H1 (cell line): ENCODE data around the gene WDR77. TPM values are rescaled to one million over a fixed set of nuclear protein-coding genes. Genes with fewer than 3 reads are reported as not detected.

ENCODE experiments used
- CTCF ChIA-PET: fragments of 300-600 bp; sonication (Branson Sonifier 250); formaldehyde crosslinking; loops from one replicate; lab custom pipeline; 2021; ENCODE audit not compliant: partially characterized antibody; lab: Charles Lee
- POLR2A ChIA-PET: fragments of 300-600 bp; sonication (Branson Sonifier 250); formaldehyde crosslinking; loops from one replicate; lab custom pipeline; 2021; ENCODE audit warnings: inconsistent platforms; ENCODE audit not compliant: partially characterized antibody; lab: Charles Lee
- DNase-seq, 2 experiments: peaks; one replicate each; pipeline versions ENCODE4 v3.0.0 to v3.0.0-alpha.2; 2010 to 2022; ENCODE audit warnings: low spot score in 2 of 2, low read depth in 1 of 2, mixed read lengths in 1 of 2
- FAIRE-seq: peaks from 2 replicates; lab custom pipeline; 2011; peaks lifted over from hg19 to GRCh38; lab: Jason Lieb, UNC
- H2AFZ ChIP-seq: 2 replicates; pipeline ENCODE4 v1.8.1; 2012; ENCODE audit warnings: low read length, inconsistent platforms
- H2AK5ac ChIP-seq: 2 replicates; pipeline ENCODE4 v1.6.1; 2013; ENCODE audit warnings: low read depth, low read length
- H2BK120ac ChIP-seq: replicated peaks from 2 replicates; pipeline ENCODE3; 2013; ENCODE audit warnings: low read depth, low read length, inconsistent platforms
- H2BK12ac ChIP-seq: 2 replicates; pipeline ENCODE4 v1.6.1; 2013; ENCODE audit warnings: low read depth, low read length
- H2BK15ac ChIP-seq: 2 replicates; pipeline ENCODE4 v1.6.1; 2013; ENCODE audit warnings: low read length
- H2BK20ac ChIP-seq: 2 replicates; pipeline ENCODE4 v1.6.1; 2013; ENCODE audit warnings: low read length
- H2BK5ac ChIP-seq: 2 replicates; pipeline ENCODE4 v1.6.1; 2013; ENCODE audit warnings: low read depth, low read length
- H3K14ac ChIP-seq: 2 replicates; pipeline ENCODE4 v1.6.1; 2013; ENCODE audit warnings: inconsistent platforms; ENCODE audit not compliant: insufficient read length
- H3K18ac ChIP-seq: 2 replicates; pipeline ENCODE4 v1.6.1; 2013; ENCODE audit warnings: low read length; ENCODE audit errors: extremely low read depth
- H3K23ac ChIP-seq: 2 replicates; pipeline ENCODE4 v1.6.1; 2013; ENCODE audit warnings: inconsistent platforms; ENCODE audit not compliant: insufficient read length
- H3K23me2 ChIP-seq: 2 replicates; pipeline ENCODE4 v1.6.1; 2013; ENCODE audit warnings: low read depth, low read length
- H3K27ac ChIP-seq: 2 replicates; pipeline ENCODE4 v1.6.1; 2011; ENCODE audit warnings: low read depth, low read length, inconsistent platforms
- H3K27me3 ChIP-seq, 4 experiments: replicated peaks in 1 of 4; 1 replicate in 1 of 4; 2 replicates in 3 of 4; pipeline versions ENCODE4 v1.6.1 to v1.8.1; 2011 to 2013; ENCODE audit warnings: low read length in 3 of 4, mild to moderate bottlenecking in 3 of 4, inconsistent platforms in 2 of 4, mixed read lengths in 2 of 4, moderate library complexity in 1 of 4; ENCODE audit not compliant: control insufficient read depth in 3 of 4, insufficient read depth in 3 of 4; ENCODE audit errors: extremely low read depth in 1 of 4
- H3K36me3 ChIP-seq, 4 experiments: 2 replicates each; pipeline versions ENCODE4 v1.6.1 to v1.8.1; 2011 to 2013; ENCODE audit warnings: mild to moderate bottlenecking in 4 of 4, low read length in 3 of 4, moderate library complexity in 2 of 4, control low read depth in 1 of 4, inconsistent platforms in 1 of 4; ENCODE audit not compliant: insufficient read depth in 4 of 4, control insufficient read depth in 2 of 4
- H3K4ac ChIP-seq: replicated peaks from 2 replicates; pipeline ENCODE3; 2013; ENCODE audit warnings: low read length, low read depth, mixed read lengths, inconsistent platforms; ENCODE audit not compliant: insufficient read length
- H3K4me1 ChIP-seq, 4 experiments: replicated peaks in 1 of 4; 1 replicate in 1 of 4; 2 replicates in 3 of 4; pipeline versions ENCODE4 v1.6.1 to v1.8.1; 2011 to 2013; ENCODE audit warnings: low read length in 3 of 4, inconsistent platforms in 2 of 4, mixed read lengths in 1 of 4; ENCODE audit not compliant: insufficient read depth in 4 of 4, control insufficient read depth in 3 of 4
- H3K4me2 ChIP-seq, 2 experiments: 2 replicates each; pipeline versions ENCODE4 v1.6.1 to v1.8.1; 2011 to 2013; ENCODE audit warnings: low read depth in 2 of 2, low read length in 2 of 2, control low read depth in 1 of 2, inconsistent platforms in 1 of 2, mild to moderate bottlenecking in 1 of 2; ENCODE audit not compliant: insufficient read depth in 1 of 2
- H3K4me3 ChIP-seq, 4 experiments: fragments of 200-600, 300-600 bp in 1 of 4; sonication (generic), shearing (Covaris generic), sonication (Bioruptor Twin) in 1 of 4; 2 replicates each; pipeline versions ENCODE4 v1.5.1 to v1.8.1; 2011 to 2016; ENCODE audit warnings: low read length in 4 of 4, low read depth in 3 of 4, control low read depth in 2 of 4, inconsistent platforms in 2 of 4, mild to moderate bottlenecking in 2 of 4, mixed read lengths in 1 of 4, moderate library complexity in 1 of 4; ENCODE audit not compliant: insufficient read depth in 2 of 4; ENCODE audit errors: extremely low read depth in 1 of 4
- H3K56ac ChIP-seq: replicated peaks from 2 replicates; pipeline ENCODE3; 2013; ENCODE audit warnings: low read depth, mild to moderate bottlenecking, mixed read lengths, low read length, inconsistent platforms; ENCODE audit not compliant: insufficient read length
- H3K79me1 ChIP-seq: 2 replicates; pipeline ENCODE4 v1.6.1; 2013; ENCODE audit warnings: low read depth, low read length, control low read depth
- H3K79me2 ChIP-seq, 2 experiments: 2 replicates each; pipeline versions ENCODE4 v1.6.1 to v1.8.1; 2012 to 2013; ENCODE audit warnings: low read length in 2 of 2, mild to moderate bottlenecking in 2 of 2, inconsistent platforms in 1 of 2; ENCODE audit not compliant: insufficient read depth in 2 of 2, control insufficient read depth in 1 of 2
- H3K9ac ChIP-seq, 4 experiments: replicated peaks in 1 of 4; 1 replicate in 1 of 4; 2 replicates in 3 of 4; pipeline versions ENCODE4 v1.6.1 to v1.8.1; 2011 to 2013; ENCODE audit warnings: low read depth in 3 of 4, low read length in 3 of 4, control low read depth in 2 of 4, mild to moderate bottlenecking in 2 of 4, moderate library complexity in 2 of 4, inconsistent platforms in 1 of 4; ENCODE audit errors: extremely low read depth in 1 of 4
- H3K9me3 ChIP-seq, 2 experiments: 2 replicates each; pipeline versions ENCODE4 v1.6.1 to v1.8.1; 2012 to 2013; ENCODE audit warnings: mild to moderate bottlenecking in 2 of 2, moderate library complexity in 2 of 2, control low read depth in 1 of 2, inconsistent platforms in 1 of 2, low read depth in 1 of 2, low read length in 1 of 2, mixed read lengths in 1 of 2; ENCODE audit not compliant: insufficient read depth in 2 of 2
- H4K20me1 ChIP-seq, 2 experiments: replicated peaks in 1 of 2; 2 replicates each; pipeline versions ENCODE3 to v1.8.1; 2011 to 2013; ENCODE audit warnings: inconsistent platforms in 2 of 2, low read length in 2 of 2, mild to moderate bottlenecking in 1 of 2; ENCODE audit not compliant: insufficient read depth in 2 of 2, control insufficient read depth in 1 of 2
- H4K5ac ChIP-seq: 2 replicates; pipeline ENCODE4 v1.6.1; 2013; ENCODE audit warnings: low read length, low read depth, mixed read lengths, inconsistent platforms; ENCODE audit not compliant: insufficient read length
- H4K8ac ChIP-seq: 2 replicates; pipeline ENCODE4 v1.8.0; 2013; ENCODE audit warnings: mild to moderate bottlenecking, moderate library complexity, low read length, inconsistent platforms; ENCODE audit not compliant: insufficient read depth; ENCODE audit errors: extremely low read depth
- H4K91ac ChIP-seq: replicated peaks from 2 replicates; pipeline ENCODE3; 2013; ENCODE audit warnings: low read length, mixed read lengths, inconsistent platforms; ENCODE audit not compliant: insufficient read length
- BACH1 ChIP-seq: IDR thresholded peaks from 2 replicates; pipeline ENCODE4 v1.6.1; 2012; ENCODE audit warnings: low read length, improper control_type of control experiment
- CBX5 ChIP-seq: fragments of 300-800, 300-1000 bp; sonication (generic); IDR thresholded peaks from 2 replicates; pipeline ENCODE4 v1.7.1; 2016; ENCODE audit warnings: antibody characterized with exemption, low read length, low read depth
- FOSL1 ChIP-seq: IDR thresholded peaks from 2 replicates; pipeline ENCODE4 v1.6.1; 2011; ENCODE audit warnings: mild to moderate bottlenecking, low read depth, low read length, moderate library complexity; ENCODE audit not compliant: insufficient read depth
- PHF8 ChIP-seq: fragments of 200-600 bp; sonication (generic); conservative IDR thresholded peaks from 2 replicates; pipeline ENCODE4 v1.7.1; 2012; ENCODE audit warnings: low read depth, mild to moderate bottlenecking, inconsistent platforms, low read length, moderate library complexity
- POLR2A ChIP-seq, 2 experiments: IDR thresholded peaks; 1 replicate in 1 of 2; 2 replicates in 1 of 2; pipeline ENCODE4 v1.6.1; 2011; ENCODE audit warnings: low read depth in 2 of 2, low read length in 2 of 2, mild to moderate bottlenecking in 2 of 2; ENCODE audit errors: control extremely low read depth in 1 of 2
- POU5F1 ChIP-seq: IDR thresholded peaks from 2 replicates; pipeline ENCODE4 v1.6.1; 2011; ENCODE audit warnings: low read depth, mild to moderate bottlenecking, low read length, moderate library complexity
- RAD21 ChIP-seq, 2 experiments: IDR thresholded peaks in 1 of 2; conservative IDR thresholded peaks in 1 of 2; 2 replicates each; pipeline ENCODE4 v1.6.1; 2011; ENCODE audit warnings: low read depth in 2 of 2, low read length in 2 of 2, improper control_type of control experiment in 1 of 2, inconsistent platforms in 1 of 2, mild to moderate bottlenecking in 1 of 2, moderate library complexity in 1 of 2
- RXRA ChIP-seq: IDR thresholded peaks from 2 replicates; pipeline ENCODE4 v1.6.1; 2011; ENCODE audit warnings: low read depth, mild to moderate bottlenecking, low read length, moderate library complexity; ENCODE audit not compliant: insufficient read depth
- SP1 ChIP-seq: IDR thresholded peaks from 2 replicates; pipeline ENCODE4 v1.6.1; 2011; ENCODE audit warnings: low read depth, low read length
- TEAD4 ChIP-seq: IDR thresholded peaks from 2 replicates; pipeline ENCODE4 v1.6.1; 2012; ENCODE audit warnings: low read depth, low read length, inconsistent platforms, mixed read lengths
- YY1 ChIP-seq: IDR thresholded peaks from 2 replicates; pipeline ENCODE4 v1.6.1; 2011; ENCODE audit warnings: low read depth, mild to moderate bottlenecking, low read length
- WGBS, 2 experiments: shearing (Covaris generic) in 1 of 2; methylation state at CpG; one replicate each; pipeline versions ENCODE4 v1.1.6 to v1.1.7; 2013 to 2015; ENCODE audit warnings: low lambda C conversion rate in 2 of 2, mixed read lengths in 2 of 2, inconsistent platforms in 1 of 2, low coverage in 1 of 2, missing lambda C conversion rate in 1 of 2; ENCODE audit not compliant: insufficient replicate concordance in 2 of 2, insufficient coverage in 1 of 2, insufficient read length in 1 of 2; ENCODE audit errors: extremely low coverage in 1 of 2, missing lambda C conversion rate in 1 of 2; 5-methylcytosine and 5-hydroxymethylcytosine counted together
- polyA plus RNA-seq, 7 experiments: library from polyadenylated mRNA; depleted of rRNA in 3 of 7; stranded (reverse) in 5 of 7; unstranded in 2 of 7; fragments of >200 nt in 5 of 7; fragments of 200-250 nt in 2 of 7; gene quantifications; 1 replicate in 5 of 7; 2 replicates in 1 of 7; 4 replicates in 1 of 7; pipeline versions ENCODE4 v1.2.1 to v1.2.3, GENCODE V29; 2011 to 2013; ENCODE audit warnings: missing spikeins in 2 of 7, mixed read lengths in 2 of 7
- total RNA-seq: library from RNA; stranded (reverse); fragmentation: NEBNext Ultra II Directional; extraction: Animal tissue kit (Norgen Biotek cat#: 25700); gene quantifications from 2 replicates; pipeline ENCODE4 v1.2.1, GENCODE V29; 2021
- TF ChIP-seq, protein P1 (sequence below): IDR thresholded peaks from 2 replicates; pipeline ENCODE4 v1.6.1; 2011; ENCODE audit warnings: low read length, improper control_type of control experiment
- TF ChIP-seq, protein P2 (sequence below): IDR thresholded peaks from 2 replicates; pipeline ENCODE4 v1.6.1; 2011; ENCODE audit warnings: low read depth, mild to moderate bottlenecking, low read length; ENCODE audit not compliant: insufficient read depth

Gene WDR77
- total and polyA plus RNA-seq, 2 of the 8 experiments (the other 6 are each of a cell fraction or from before 2014, with no cell fraction given): 66.0 to 156 TPM

DNA sequence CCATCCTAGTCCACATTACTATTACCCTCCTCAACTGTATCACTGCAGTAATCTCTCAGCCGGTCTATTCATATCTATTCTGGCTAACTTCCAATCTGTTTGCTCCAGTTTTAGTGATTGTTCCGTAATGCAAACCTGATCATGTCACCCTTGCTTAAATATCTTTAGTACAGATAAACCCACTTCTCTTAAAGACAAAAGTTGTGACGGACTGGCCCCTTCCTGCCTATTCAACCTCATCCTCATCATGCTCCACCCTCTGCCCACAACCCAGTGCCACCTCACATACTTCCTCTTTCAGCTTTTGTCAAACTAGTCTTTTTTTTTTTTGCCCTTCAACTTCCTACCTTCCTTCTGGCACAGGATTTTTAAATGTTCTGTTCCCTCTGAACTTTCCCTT lies 22.0 kb upstream of the WDR77 start:
- H3K36me3 ChIP-seq: peaks cover 0 to 3% (median 0%) of the 10 kb centered on the region in 4 experiments; a peak in 3 of 8 replicates
- no peak overlapping the region for H4K91ac ChIP-seq
- H3K27me3 ChIP-seq: no peaks in the 10 kb centered on the region
- no peaks in the 10 kb centered on the region for H3K23me2 ChIP-seq
- H3K4me2 ChIP-seq: no peak overlapping the region
- ChIA-PET CTCF (interaction anchor here (0.8 to 2.5 kb wide), 5 partner anchors 9 to 244 kb away, joined by 3 to 6 read pairs (median 3); no protein-coding TSS in a partner anchor), POLR2A (interaction anchor here (0.7 kb wide), 1 partner anchor 31 kb away, joined by 3 read pairs; no protein-coding TSS in a partner anchor)
- H3K56ac ChIP-seq: no peak overlapping the region
- H2BK5ac ChIP-seq: no peak overlapping the region
- no peak overlapping the region for H3K4ac ChIP-seq
- H2BK20ac ChIP-seq: no peak overlapping the region
- H3K79me1 ChIP-seq: no peaks in the 10 kb centered on the region
- no peak overlapping the region for H2AFZ ChIP-seq
- no peak for FAIRE-seq
- WGBS, 2 experiments: 80% methylated on average over 3 of the region's 3 CpGs; no CpG with 5 or more reads in 1 of the 2 experiments
- H3K27ac ChIP-seq: no peak overlapping the region
- H2BK12ac ChIP-seq: no peak overlapping the region
- H4K20me1 ChIP-seq: no peaks in the 10 kb centered on the region
- no peak overlapping the region for H3K9ac ChIP-seq
- H3K9me3 ChIP-seq: no peaks in the 10 kb centered on the region
- no peak overlapping the region for H3K18ac ChIP-seq
- DNase-seq: no peak
- H3K14ac ChIP-seq: no peak overlapping the region
- no peak overlapping the region for H4K5ac ChIP-seq
- H3K23ac ChIP-seq: no peak overlapping the region
- H3K4me1 ChIP-seq: no peaks in the 10 kb centered on the region
- H2AK5ac ChIP-seq: no peak overlapping the region
- no peaks in the 10 kb centered on the region for H3K79me2 ChIP-seq
- H2BK15ac ChIP-seq: no peak overlapping the region
- no peak overlapping the region for H4K8ac ChIP-seq
- H3K4me3 ChIP-seq: no peak overlapping the region
- no peak overlapping the region for H2BK120ac ChIP-seq
- no peak for TF ChIP-seq TEAD4
- TF ChIP-seq RAD21 (IDR thresholded peaks at IDR 0.05 in 1 of 2, conservative IDR thresholded peaks at IDR 0.05 in 1 of 2; ENCODE audit: low read depth in 2 of 2, low read length in 2 of 2): no peak
- TF ChIP-seq FOSL1: no peak
- TF ChIP-seq, protein P1, sequence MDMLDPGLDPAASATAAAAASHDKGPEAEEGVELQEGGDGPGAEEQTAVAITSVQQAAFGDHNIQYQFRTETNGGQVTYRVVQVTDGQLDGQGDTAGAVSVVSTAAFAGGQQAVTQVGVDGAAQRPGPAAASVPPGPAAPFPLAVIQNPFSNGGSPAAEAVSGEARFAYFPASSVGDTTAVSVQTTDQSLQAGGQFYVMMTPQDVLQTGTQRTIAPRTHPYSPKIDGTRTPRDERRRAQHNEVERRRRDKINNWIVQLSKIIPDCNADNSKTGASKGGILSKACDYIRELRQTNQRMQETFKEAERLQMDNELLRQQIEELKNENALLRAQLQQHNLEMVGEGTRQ: no peak
- TF ChIP-seq BACH1: no peak
- no peak for TF ChIP-seq POU5F1
- no peak for TF ChIP-seq RXRA
- TF ChIP-seq YY1: no peak
- no peak for TF ChIP-seq CBX5
- no peak for TF ChIP-seq SP1
- TF ChIP-seq PHF8: no peak
- no peak for TF ChIP-seq POLR2A (IDR thresholded peaks at IDR 0.05; ENCODE audit: control extremely low read depth in 1 of 2, low read depth in 2 of 2, low read length in 2 of 2)
- TF ChIP-seq, protein P2, sequence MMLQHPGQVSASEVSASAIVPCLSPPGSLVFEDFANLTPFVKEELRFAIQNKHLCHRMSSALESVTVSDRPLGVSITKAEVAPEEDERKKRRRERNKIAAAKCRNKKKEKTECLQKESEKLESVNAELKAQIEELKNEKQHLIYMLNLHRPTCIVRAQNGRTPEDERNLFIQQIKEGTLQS: no peak
